Kasumi-1 (cell line): ENCODE results near the gene GPATCH2.
"Not testable (repeated sequence)": the region's sequence is repeated elsewhere in the genome, so short reads cannot be mapped to it uniquely, and the experiment has no call there.

ENCODE experiments used
- DNase-seq, 2 experiments: peaks; one replicate each; lab custom pipeline; 2025; lab: John Stamatoyannopoulos, UW

The GPATCH2 gene

GRCh38 chr1:217449370-217449769, 181.5 kb downstream of the GPATCH2 start:
- DNase-seq: no peak

DNA sequence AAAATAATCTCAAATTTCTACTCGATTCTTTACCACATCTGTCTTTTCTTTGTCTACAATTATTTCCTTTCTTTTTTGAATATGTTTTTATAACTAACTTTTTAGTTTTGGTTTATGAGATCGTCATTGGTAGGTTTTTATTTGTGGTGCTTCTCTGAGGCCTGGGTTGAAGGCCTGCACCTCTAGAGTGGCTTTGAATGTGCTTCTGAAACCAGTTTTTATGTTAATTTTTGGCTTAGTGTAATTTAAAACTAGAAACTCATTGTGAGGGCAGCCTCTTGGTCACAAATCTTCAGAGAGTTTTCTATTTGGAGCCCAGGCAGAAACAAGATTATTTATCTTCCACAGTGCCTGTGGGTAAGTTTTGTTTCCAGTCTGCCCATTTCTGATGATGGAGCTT, 187.0 kb downstream of the GPATCH2 start:
- DNase-seq: no peak

DNA sequence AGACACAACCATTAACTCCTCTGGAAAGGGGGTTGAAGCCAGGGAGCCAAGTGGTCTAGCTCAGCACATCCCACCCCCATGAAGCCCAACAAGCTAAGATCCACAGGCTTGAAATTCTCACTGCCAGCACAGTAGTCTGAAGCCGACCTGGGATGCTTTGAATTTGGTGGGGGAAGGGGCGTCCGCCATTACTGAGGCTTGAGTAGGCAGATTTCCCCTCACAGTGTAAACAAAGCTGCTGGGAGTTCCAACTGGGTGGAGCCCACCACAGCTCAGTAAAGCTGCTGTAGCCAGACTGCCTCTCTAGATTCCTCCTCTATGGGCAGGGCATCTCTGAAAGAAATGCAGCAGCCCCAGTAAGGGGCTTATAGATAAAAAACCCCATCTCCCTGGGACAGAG, 193.5 kb downstream of the GPATCH2 start:
- DNase-seq: no peak

DNA sequence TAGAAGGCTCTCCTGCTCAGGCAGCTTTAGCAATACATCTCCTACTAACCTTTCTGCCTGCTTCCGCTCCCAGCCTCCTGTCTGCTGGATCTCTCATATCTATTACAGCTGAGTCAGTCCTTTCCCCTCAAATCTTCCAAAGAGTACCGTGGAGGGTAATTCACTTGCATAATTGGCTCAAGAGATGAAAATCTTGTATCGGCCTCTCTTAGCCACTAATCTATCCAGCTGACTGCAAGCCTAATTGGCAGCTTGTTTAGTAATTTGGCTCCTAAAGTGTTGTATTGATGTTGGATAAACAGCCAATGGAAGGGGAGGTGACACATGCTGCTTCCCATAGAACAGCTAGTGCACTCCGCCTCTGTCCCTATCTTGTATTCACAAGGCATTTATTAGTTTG, 195.7 kb downstream of the GPATCH2 start:
- DNase-seq: no peak

- DNase-seq: no peak
Observed at GRCh38 chr1:217433664-217434063, 197.2 kb downstream of the GPATCH2 start.

DNA sequence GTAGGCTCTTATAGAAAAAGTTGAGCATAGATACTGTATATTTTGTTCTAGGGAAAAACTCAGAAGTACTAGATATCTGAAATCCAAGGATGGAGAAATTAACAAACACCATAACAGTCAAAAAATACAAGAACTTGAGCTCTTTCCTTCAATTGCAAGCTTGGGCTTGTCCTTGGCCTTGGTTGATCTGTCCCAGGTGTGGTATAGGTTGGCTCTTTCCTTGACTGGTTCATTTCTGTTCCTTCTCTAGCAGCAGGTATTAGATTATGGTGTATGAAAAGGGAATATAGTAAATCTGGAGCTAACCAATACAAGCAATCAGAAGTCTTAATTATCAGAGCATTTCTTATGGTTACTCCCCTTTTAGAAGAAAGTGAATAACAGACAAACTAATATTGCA, 198.6 kb downstream of the GPATCH2 start:
- DNase-seq: no peak

DNA sequence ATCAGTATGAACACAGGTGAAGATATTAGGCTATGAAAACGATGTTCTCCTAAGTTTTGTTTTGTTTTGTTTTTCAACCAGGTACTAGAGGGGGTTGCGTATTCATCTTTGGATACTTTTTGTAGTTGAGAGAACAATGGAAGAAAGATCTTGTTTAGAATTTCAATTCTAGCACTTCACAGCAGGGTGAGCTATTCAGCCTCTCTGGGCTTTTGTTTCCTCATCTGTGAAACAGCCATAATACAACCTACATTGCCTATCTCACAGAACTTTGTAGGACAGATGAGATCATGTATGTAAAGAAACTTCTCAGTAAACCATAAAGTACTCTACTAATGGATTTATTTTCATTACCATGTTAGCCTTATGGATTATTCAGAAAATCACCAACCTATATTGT, 199.5 kb downstream of the GPATCH2 start:
- no peak for DNase-seq

DNA sequence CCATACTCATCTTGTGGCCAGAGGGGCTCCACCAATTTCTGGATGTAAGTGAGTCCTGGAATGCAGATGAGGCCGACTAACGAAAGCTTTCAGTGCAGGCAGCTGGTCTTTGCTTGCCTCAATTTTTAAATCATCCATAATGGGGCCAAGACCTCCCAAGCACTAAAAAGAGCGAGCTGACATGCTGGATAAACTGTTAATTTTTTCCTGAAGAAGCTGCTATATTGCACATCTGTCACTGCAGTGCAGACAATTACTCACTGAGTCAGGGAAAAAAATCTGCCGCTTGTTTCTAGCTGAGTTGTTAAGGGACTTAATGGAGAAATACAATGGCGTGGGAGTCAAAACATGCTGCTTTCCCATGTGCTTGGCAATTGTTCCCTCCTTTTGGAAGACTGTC, 205.5 kb downstream of the GPATCH2 start:
- no peak for DNase-seq

GRCh38 chr1:217419194-217419551, 211.7 kb downstream of the GPATCH2 start:
- no peak for DNase-seq

DNA sequence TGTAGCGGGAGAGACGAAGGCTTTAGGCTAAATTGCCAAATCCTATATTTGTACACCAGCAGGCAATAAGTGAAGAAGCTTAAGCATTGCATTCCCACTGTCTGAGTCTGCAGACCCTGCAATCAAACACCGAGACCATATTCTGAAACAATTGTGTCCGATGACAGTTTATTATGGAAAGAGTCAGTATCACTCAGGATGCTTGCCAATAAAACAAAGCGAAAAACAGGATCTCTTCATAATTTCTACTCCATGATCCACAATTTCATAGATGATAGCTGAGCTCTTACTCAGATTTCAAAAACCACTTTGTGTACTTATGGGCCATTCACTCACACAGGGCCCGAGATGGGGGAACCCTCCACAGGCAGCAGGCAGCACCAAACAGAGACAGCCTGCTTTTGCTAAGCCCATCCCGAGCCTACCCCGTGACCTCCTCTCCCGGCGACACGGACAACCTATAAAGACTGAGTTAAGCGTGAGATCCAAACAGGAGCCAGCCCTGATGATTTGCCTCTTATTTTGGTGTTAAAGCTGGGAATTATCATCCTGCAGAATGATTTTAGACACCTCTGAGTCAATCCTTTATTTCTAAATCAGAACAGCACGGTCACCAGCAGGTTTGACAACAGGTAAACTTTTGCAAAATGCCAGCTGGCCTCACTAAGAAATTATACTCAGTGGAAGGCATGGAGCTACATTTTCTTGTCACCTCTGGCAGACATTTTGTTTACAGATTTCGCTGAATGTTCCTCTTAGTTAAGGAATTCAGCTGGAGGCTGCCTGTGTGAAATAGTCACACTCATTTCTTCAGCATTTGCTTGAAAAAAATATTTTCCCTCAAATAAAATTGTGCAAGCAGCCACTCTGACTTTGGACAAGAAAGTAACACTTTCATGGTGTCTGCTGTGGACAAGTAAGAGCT, 212.4 kb downstream of the GPATCH2 start:
- DNase-seq: no peak

DNA sequence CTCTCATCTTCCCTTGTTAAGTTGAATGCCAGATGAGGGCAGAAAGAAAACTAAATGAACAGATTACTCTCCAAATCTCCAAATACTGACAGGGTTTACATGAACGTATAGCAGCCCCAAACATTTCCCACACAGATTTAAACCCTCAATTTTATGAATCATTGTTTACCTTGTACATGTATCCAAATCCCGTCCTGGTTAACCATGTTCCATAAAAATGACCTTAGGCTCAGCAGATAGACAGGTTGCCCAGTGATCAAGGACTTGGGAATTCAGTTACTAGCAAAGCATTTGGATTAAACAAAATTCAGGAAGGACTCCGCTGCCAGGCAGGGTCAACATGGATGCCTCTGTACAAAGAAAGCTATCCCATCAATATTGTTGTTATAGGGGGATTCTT, 213.5 kb downstream of the GPATCH2 start:
- DNase-seq: no peak

DNA sequence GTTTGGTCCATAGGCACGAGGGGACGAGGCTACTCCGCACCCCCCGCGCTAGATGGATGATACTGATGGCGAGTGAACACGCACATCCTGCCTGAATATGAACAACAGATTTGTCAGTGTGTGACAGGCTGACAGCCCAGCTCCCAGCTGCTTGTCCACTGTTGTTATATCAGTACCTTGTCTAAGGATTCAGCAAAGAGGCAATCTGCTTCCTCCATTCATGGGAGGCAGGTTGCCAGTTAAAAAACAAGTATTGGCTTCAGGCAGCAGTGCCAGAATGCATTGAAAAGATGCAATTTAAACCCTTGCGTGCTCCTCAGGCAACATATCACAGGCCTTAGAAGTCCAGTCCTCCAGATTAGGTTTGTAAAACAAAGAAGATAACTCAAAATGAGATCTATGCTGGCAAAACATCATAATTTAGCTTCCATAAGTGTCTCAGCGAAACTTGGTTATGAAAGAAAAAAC, 223.3 kb downstream of the GPATCH2 start:
- DNase-seq: no peak

DNA sequence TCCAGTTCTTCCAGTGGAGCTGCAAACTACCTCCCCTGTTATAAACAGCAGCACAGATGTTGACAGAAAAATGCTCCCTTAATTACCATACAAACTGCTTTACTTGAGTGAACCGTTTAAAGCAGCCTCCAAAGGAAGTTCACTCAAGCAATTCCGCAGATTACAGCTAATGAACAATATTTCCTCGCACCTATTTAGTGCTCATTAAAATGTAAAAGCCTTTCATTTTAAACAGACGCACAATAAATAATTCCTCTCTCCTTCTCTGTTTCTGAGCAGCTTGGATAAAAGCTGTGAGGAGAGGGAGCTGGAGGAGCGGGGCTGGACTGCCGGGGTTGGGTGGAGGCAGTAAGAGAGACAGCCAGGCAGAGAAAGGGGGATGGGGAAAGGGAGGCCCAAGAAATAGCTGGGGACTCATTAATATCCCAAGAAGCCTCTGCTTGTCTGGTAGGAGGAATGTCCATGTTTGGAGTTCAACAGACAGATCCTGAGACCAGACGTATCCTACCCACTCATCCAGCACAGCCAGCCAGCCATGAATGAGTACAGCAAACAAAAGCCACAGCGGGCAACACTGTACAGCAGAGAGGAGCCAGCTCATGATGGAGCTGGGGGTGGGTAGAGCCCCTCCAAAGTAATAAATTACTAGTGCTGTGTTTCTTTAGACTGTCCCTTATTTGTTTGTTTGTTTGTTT, 227.7 kb downstream of the GPATCH2 start:
- no peak for DNase-seq

DNA sequence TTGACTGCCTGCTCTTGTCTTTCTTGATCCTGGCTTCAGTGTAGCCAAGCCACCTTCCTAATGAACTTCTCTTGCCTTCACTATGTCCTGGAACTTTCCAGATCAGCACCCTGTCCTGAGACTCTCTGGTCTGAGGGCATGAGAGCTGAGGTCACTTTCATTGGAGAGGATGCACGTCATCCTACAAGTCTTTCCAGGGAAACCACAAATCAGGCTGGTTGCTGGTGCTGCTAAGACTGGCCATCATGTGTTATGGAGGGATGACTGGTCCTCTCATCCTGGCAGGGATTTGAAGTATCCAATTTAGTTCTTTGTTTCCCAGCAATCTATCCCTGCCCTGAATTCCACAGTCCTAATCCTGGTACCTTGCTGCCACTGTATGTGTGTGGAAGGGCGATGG, 228.6 kb downstream of the GPATCH2 start:
- no peak for DNase-seq

GRCh38 chr1:217393896-217394295, 237.0 kb downstream of the GPATCH2 start:
- DNase-seq: no peak

GRCh38 chr1:217392441-217392840, 238.4 kb downstream of the GPATCH2 start:
- no peak for DNase-seq

GRCh38 chr1:217389895-217390294, 241.0 kb downstream of the GPATCH2 start:
- no peak for DNase-seq

DNA sequence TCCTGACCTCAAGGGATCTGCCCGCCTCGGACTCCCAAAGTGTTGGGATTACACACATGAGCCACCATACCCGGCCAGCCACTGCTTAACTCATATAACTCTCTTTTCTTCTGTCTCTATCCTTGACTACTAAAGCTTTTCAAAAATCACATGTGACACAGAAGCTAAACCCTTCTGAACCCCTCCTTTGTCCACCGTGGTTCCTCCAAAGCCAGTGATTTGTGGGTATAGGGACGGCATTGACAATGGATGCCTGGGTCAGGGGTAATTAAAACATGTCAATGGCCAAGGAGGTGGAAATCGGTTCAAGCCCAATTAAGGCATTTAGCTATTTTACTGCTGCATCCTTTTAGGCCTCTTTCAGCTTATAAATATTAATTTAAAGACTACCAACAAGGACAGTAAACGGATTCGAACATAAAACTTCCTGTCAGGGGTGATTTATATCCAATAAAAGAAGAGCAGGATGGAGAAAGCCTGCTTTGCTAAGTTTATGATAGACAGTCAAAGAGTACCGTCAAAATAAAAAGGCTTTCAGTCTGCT, 242.3 kb downstream of the GPATCH2 start:
- DNase-seq: no peak

GRCh38 chr1:217381773-217382172, 249.1 kb downstream of the GPATCH2 start:
- DNase-seq: not testable (repeated sequence)

DNA sequence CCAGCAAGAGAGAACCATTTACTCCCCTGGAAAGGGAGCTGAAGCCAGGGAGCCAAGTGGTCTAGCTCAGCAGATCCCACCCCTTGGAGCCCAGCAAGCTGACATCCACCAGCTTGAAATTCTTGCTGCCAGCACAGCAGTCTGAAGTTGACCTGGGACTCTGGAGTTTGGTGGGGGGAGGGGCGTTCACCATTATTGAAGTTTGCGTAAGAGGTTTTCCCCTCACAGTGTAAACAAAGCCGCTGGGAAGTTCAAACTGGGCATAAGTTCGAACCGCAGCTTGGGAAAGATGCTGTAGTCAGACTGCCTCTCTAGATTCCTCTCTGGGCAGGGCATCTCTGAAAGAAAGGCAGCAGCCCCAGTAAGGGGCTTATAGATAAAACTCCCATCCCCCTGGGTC, 251.1 kb downstream of the GPATCH2 start:
- not testable (repeated sequence) for DNase-seq

DNA sequence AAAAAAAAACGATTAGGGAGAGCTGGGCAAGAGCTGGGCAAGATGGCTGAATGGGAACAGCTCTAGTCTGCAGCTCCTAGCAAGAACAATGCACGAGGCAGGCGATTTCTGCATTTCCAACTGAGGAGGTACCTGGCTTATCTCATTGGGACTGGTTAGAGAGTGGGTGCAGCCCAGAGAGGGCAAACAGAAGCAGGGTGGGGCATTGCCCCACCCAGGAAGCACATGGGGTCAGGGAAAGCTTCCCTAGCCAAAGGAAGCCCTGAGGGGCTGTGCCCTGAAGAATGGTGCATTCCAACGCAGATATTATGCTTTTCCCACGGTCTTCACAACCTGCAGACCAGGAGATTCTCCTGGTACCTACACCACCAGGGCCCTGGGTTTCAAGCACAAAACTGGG, 251.6 kb downstream of the GPATCH2 start:
- no peak for DNase-seq
